Small intestine (tissue), 7 donors: ENCODE results near the gene HOXA3. TPM values are rescaled to one million over a fixed set of nuclear protein-coding genes. Genes with fewer than 3 reads are reported as not detected.

Experiments used
- DNase-seq, 2 donors: peaks; one replicate each; pipeline versions ENCODE4 v3.0.0 to v3.0.0-alpha.2; 2013
- FAIRE-seq: peaks from 2 replicates; lab custom pipeline; 2012; peaks lifted over from hg19 to GRCh38; lab: Jason Lieb, UNC
- H3K27ac ChIP-seq, 3 donors: one replicate each; pipeline ENCODE4 v1.5.1; 2013; ENCODE audit warnings: low read length in 2 of 3, mild to moderate bottlenecking in 2 of 3, control low read depth in 1 of 3, inconsistent platforms in 1 of 3, low read depth in 1 of 3, moderate library complexity in 1 of 3
- H3K27me3 ChIP-seq, 3 donors: one replicate each; pipeline ENCODE4 v1.6.1; 2013; ENCODE audit warnings: low read length in 3 of 3, inconsistent platforms in 1 of 3; ENCODE audit not compliant: control insufficient read depth in 3 of 3, insufficient read depth in 3 of 3
- H3K36me3 ChIP-seq, 3 donors: one replicate each; pipeline ENCODE4 v1.6.1; 2013; ENCODE audit warnings: low read length in 3 of 3, inconsistent platforms in 1 of 3, low read depth in 1 of 3, mild to moderate bottlenecking in 1 of 3, moderate library complexity in 1 of 3; ENCODE audit not compliant: control insufficient read depth in 3 of 3, insufficient read depth in 2 of 3
- H3K4me1 ChIP-seq, 3 donors: one replicate each; pipeline ENCODE4 v1.6.1; 2013; ENCODE audit warnings: low read length in 2 of 3, inconsistent platforms in 1 of 3, low read depth in 1 of 3, mild to moderate bottlenecking in 1 of 3, moderate library complexity in 1 of 3; ENCODE audit not compliant: control insufficient read depth in 3 of 3, insufficient read depth in 2 of 3
- H3K4me3 ChIP-seq, 3 donors: one replicate each; pipeline ENCODE4 v1.5.1; 2013; ENCODE audit warnings: low read length in 3 of 3, control low read depth in 1 of 3, inconsistent platforms in 1 of 3, low read depth in 1 of 3, mild to moderate bottlenecking in 1 of 3, moderate library complexity in 1 of 3
- H3K9me3 ChIP-seq, 2 donors: one replicate each; pipeline ENCODE4 v1.6.1; 2013; ENCODE audit warnings: low read depth in 1 of 2, low read length in 1 of 2; ENCODE audit not compliant: control insufficient read depth in 2 of 2, insufficient read depth in 1 of 2
- WGBS, 3 donors: extraction: QIAGEN DNeasy Blood & Tissue Kit; methylation state at CpG; one replicate each; pipeline ENCODE4 v1.1.7; 2013; 5-methylcytosine and 5-hydroxymethylcytosine counted together
- polyA plus RNA-seq, 4 donors: library from polyadenylated mRNA; stranded (reverse) in 3 of 4; unstranded in 1 of 4; fragments of 200-250 nt in 3 of 4; fragments of 120-200 nt in 1 of 4; gene quantifications; one replicate each; pipeline versions ENCODE4 v1.2.1 to v1.2.3, GENCODE V29; 2013
- donor health status: healthy with polysubstance abuse.
- donor health status: control.
- donor health status: control.
- donor health status: Bipolar disorder and iron deficiency.
- donor health status: healthy.

HOXA3 gene
- polyA plus RNA-seq, 4 donors: 0.45 to 47.4 (median 1.9) TPM

DNA sequence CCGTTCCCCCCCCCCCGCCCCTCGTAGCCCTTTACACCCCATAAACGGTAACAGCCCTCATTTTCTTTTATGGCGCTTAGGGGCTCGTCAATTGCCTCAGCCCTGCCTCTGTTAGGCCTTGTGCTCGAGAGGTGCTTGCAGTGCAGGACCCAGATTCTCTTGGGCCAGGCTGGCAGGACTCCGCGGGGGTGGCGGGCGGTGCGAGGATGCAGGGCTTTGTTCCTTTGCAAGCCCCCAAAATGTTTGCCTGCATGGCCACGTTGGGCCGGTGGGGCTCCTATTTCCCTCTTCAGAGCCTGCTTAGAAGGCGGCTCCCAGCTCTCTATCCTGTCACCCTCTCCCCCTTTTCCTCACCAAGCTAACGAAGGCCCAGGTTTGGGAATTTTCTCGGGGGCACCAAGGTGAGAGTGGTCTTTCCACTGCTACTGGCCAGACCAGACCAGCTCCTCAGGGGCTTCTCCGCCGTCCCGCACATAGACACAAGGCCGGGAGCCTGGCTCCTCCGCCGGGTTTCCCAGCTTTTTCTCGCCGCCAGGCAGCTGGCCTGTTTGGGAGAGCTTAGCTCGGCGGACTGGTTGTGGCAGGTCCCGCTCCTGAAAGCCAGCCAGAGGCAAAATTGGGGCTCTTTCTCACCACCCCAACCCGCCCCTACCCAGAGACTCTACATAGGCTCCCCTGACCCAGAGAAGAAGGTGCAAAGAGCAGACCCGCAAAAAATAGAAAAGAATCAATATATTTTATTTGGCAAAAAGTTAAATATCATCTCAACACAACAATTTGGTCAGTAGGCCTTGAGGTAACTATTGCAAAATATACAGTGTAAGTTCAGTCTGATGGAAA is 9.6 kb upstream of the HOXA3 start:
- Histone ChIP-seq H3K4me1 (peaks cover 0 to 11% (median 0%) of the 10 kb centered on the region in 3 donors), H3K4me3 (peak overlapping the region in 1 of 3 donors; percentile 3), H3K36me3 (peaks cover 0 to 7% (median 0%) of the 10 kb centered on the region in 3 donors), H3K9me3 (peaks cover 0 to 13% of the 10 kb centered on the region in 2 donors), H3K27me3 (peaks cover 10 to 99% (median 76%) of the 10 kb centered on the region in 3 donors), H3K27ac (peak overlapping the region in 1 of 3 donors; percentile 13)
- FAIRE-seq (no peak), DNase-seq (peak in 1 of 2 donors; percentile 72)
- WGBS, 3 donors: 18 to 32% (median 31%) methylated on average over 30 of the region's 30 CpGs

DNA sequence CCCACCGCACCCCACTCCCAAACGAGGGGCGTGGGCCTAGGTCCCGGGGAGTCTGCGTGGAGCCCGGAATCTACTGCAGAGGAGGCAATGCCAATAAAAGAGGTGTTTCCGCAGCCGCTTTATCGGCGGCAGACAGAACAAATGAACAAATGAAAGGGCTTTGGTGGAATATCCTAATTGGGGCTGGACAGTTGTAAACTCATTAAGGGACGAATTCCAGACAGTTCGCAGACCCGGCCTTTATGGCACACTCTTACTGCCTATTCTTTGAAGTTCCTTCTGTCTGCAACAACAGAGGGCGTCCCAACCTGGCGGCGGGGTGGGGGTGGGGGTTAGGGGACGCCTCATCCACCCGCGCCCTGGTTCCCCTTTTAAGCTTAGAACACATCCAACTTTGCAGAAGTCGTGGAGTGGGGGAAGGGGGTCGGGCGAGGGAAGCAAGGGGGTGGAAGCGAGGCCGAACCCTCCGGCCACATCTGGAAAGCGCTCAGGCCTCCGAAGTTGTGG is 8.9 kb upstream of the HOXA3 start:
- DNase-seq (no peak), FAIRE-seq (no peak)
- peaks cover 0 to 7% (median 0%) of the 10 kb centered on the region in 3 donors for H3K36me3 ChIP-seq
- H3K27me3 ChIP-seq: peaks cover 14 to 98% (median 75%) of the 10 kb centered on the region in 3 donors
- H3K27ac ChIP-seq: no peak overlapping the region
- peaks cover 0 to 8% of the 10 kb centered on the region in 2 donors for H3K9me3 ChIP-seq
- 3 to 7% (median 3%) methylated on average over 19 to 27 of the region's 27 CpGs for WGBS, 3 donors
- peaks cover 0 to 14% (median 0%) of the 10 kb centered on the region in 3 donors for H3K4me1 ChIP-seq
- H3K4me3 ChIP-seq: peak overlapping the region; percentile 28 to 45 (median 31)

DNA sequence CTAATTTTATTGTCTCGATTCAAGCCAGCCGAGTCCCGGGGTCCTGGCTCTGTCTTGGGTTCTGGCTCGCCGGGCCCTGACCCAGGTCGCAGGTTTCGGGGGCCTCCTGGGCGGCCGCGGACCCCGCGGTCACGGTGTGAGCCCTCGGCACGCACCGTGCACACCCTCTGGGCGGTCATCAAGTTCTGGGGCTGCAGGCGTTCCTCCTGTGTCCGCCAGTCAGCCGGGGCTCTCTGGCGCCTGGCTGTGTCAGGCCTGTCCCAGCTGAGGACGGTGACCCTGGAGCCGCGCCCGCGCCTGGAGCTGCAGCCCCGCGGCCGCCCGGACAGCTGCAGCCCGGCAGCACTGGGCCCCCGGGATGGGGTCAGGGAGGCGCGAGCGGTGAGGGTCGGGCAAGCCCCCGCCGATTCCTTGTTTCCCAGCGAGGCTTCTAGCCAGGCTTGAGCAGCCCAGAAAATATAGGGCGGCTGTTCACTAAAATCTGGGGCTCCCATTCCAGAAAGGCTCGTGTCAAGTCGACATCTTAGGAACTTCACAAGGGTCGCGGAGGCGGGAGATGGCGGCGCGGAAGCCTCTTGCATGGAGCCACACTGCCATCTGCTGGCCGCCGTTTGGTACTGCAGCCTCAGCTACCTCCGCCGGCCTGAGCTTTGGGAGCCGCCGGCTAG is 8.3 kb upstream of the HOXA3 start:
- Histone ChIP-seq H3K27me3 (peaks cover 14 to 98% (median 75%) of the 10 kb centered on the region in 3 donors), H3K27ac (peak overlapping the region in 1 of 3 donors; percentile 44), H3K36me3 (peaks cover 0 to 7% (median 0%) of the 10 kb centered on the region in 3 donors), H3K4me3 (peak overlapping the region; percentile 28 to 45 (median 31)), H3K9me3 (peaks cover 0 to 3% of the 10 kb centered on the region in 2 donors), H3K4me1 (peaks cover 0 to 18% (median 0%) of the 10 kb centered on the region in 3 donors)
- FAIRE-seq: no peak
- peak; percentile 49 to 94 for DNase-seq
- WGBS, 3 donors: 1 to 2% (median 1%) methylated on average over 50 to 54 of the region's 54 CpGs

DNA sequence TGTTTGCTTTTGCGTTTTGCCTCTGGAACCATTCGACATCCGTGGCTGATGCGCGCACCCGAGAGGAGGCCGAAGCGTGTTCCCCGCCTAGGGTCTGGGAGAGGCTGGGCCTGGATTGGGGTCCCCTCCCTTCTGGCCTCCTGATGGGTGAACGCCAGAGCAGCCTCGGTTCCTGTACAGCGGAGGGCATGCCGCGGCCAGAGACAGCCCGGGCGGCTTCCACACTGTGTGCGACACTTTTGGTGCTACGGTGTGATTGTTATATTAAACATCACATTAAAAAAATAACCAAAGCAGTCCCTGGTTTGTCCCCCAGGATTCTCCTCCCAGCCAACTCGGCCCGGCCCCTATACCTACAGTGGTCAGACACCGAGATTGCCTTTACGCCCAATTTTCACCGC is 7.8 kb upstream of the HOXA3 start:
- Histone ChIP-seq H3K27ac (no peak overlapping the region), H3K27me3 (peaks cover 14 to 98% (median 75%) of the 10 kb centered on the region in 3 donors)
- 14 to 33% (median 25%) methylated on average over 23 of the region's 23 CpGs for WGBS, 3 donors

DNA sequence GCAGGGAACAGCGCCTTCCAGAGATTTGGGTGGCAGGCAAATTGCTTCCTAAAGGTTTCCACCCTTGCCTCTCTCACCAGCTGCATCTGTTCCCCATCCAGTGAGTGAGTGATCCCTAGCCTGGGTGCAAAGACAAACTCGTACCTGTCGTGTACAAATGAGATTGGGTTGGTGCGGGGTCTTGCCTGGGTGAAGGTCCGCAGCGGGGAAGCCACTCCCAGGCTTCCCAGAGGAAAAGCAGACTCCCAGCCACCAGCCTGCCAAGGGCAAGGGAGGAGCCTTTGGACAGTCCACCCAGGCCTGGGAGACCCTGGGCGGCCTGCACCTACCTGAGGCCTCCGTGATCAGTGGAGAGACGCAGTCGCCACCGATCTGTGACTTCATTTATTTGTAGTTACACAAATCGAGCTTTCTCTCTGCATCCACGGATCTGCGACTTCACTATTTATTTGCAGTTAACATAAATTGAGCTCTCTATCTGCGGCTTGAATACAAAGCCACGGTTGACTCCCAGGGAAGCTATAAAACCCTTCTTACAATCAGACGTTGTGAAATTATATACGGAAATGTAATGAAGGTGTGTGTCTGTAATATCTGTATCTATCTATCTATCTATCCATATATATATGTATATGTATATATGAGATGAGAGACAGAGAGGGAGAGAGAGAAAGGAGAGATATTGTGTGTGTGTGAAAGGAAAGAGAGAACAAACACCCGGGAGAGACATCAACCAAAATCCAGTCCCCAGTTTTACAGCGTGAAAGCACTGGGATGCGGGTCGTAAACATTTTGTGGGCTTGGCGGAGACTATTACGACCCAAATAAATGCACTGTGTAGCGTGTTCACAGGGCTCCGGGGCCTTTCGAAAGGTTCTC is 7.1 kb upstream of the HOXA3 start:
- DNase-seq (no peak), FAIRE-seq (no peak)
- Histone ChIP-seq H3K27me3 (peaks cover 12 to 98% (median 71%) of the 10 kb centered on the region in 3 donors), H3K4me1 (peaks cover 0 to 25% (median 0%) of the 10 kb centered on the region in 3 donors), H3K4me3 (peak overlapping the region in 1 of 3 donors; percentile 45), H3K27ac (no peak overlapping the region), H3K36me3 (peaks cover 0 to 7% (median 0%) of the 10 kb centered on the region in 3 donors), H3K9me3 (peaks cover 0 to 3% of the 10 kb centered on the region in 2 donors)
- WGBS, 3 donors: 27 to 51% (median 42%) methylated on average over 27 of the region's 27 CpGs

More for the DNA sequence above, 7.8 kb upstream of the HOXA3 start:
- FAIRE-seq (no peak), DNase-seq (no peak)
- Histone ChIP-seq H3K9me3 (peaks cover 0 to 3% of the 10 kb centered on the region in 2 donors), H3K4me1 (peaks cover 0 to 23% (median 0%) of the 10 kb centered on the region in 3 donors), H3K36me3 (peaks cover 0 to 7% (median 0%) of the 10 kb centered on the region in 3 donors), H3K4me3 (peak overlapping the region in 2 of 3 donors; percentile 4 to 45)

DNA sequence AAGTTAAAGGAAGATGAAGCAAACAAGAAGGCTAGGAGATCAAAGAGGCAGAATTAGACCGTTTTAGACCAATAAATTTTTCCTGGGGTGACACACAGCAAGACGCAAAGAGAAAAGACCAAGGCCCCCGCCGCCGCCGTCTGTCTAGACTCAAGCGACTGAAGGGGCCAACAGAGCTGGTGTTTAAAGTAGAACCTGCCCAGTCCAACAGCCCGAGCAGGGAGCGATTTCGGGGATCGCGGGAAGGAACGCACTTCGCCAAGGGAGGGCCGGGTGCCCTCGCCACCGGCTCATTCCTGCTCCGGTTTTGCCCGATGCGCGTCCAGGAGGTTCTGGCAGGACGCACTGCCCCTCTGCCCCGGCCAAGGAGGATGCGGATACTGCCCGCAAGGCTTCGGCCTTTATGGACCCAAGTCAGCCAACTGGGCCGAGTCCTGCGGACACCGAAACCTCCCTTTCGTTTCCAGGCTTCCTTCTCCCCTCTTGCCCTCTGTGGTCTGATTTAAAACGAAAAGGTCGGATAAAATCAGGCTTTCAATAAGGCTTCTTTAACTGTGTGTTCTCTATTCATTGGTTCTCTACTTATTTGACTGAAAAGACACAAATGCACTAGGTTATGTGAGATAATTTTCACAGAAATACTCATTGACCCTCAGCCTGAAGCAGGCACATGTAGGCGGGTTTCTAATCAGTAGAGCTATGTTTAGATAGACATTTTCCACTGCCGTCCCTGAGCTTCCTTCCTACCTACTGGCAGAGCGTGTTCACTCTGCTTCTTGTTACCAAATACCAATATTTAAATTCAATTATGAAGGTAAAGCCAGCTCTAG is 6.3 kb upstream of the HOXA3 start:
- H3K36me3 ChIP-seq: peaks cover 0 to 7% (median 0%) of the 10 kb centered on the region in 3 donors
- peaks cover 0 to 20% (median 0%) of the 10 kb centered on the region in 3 donors for H3K4me1 ChIP-seq
- WGBS, 3 donors: 17 to 34% (median 28%) methylated on average over 35 of the region's 35 CpGs
- DNase-seq (no peak), FAIRE-seq (no peak)
- H3K27me3 ChIP-seq: peaks cover 16 to 98% (median 70%) of the 10 kb centered on the region in 3 donors
- H3K9me3 ChIP-seq: peaks cover 0 to 3% of the 10 kb centered on the region in 2 donors
- no peak overlapping the region for H3K4me3 ChIP-seq
- no peak overlapping the region for H3K27ac ChIP-seq
